ENCODE results near the gene TFF3.

GRCh38 chr21:42357307-42357706 is 42.1 kb upstream of the TFF3 start:
- no peak for TF ChIP-seq EZH2 (IDR thresholded peaks at IDR 0.05; ENCODE audit: borderline replicate concordance, low read depth, low read length, poor library complexity, severe bottlenecking)
- no peak for TF ChIP-seq CTCF (conservative IDR thresholded peaks at IDR 0.05; ENCODE audit: low read depth, low read length)

All from A673 (cell line).